Adrenal gland (tissue), 12 donors: ENCODE measurements around the gene MAPK10. TPM values are rescaled to one million over a fixed set of nuclear protein-coding genes. Genes with fewer than 3 reads are reported as not detected.

ENCODE experiments used
- DNase-seq, 7 donors: peaks; one replicate each; pipeline ENCODE4 v3.0.0-alpha.2; 2019 to 2020
- H3K27ac ChIP-seq, 5 donors: fragments of 200-600 bp; sonication (generic) in 4 of 5; 1 replicate in 3 of 5; 2 replicates in 2 of 5; pipeline versions ENCODE4 v1.5.1 to v1.8.0; 2016 to 2020; ENCODE audit warnings: mild to moderate bottlenecking in 1 of 5
- H3K27me3 ChIP-seq: fragments of 200-600 bp; 2 replicates; pipeline ENCODE4 v1.8.0; 2021
- H3K36me3 ChIP-seq, 2 donors: fragments of 200-600 bp; replicated peaks in 1 of 2; 1 replicate in 1 of 2; 2 replicates in 1 of 2; pipeline versions ENCODE4 v1.5.1 to v1.8.0; 2018 to 2022
- H3K4me1 ChIP-seq, 2 donors: fragments of 200-600 bp; replicated peaks in 1 of 2; 1 replicate in 1 of 2; 2 replicates in 1 of 2; pipeline versions ENCODE4 v1.5.1 to v1.8.0; 2018 to 2021
- H3K4me3 ChIP-seq, 4 donors: fragments of 200-600 bp; sonication (generic) in 3 of 4; one replicate each; pipeline ENCODE4 v1.5.1; 2016 to 2018
- H3K9me3 ChIP-seq, 3 donors: fragments of 200-600 bp; sonication (generic) in 1 of 3; replicated peaks in 1 of 3; 1 replicate in 2 of 3; 2 replicates in 1 of 3; pipeline versions ENCODE4 v1.5.1 to v1.8.0; 2016 to 2021
- POLR2A ChIP-seq, 2 donors: fragments of 450-650 bp; IDR thresholded peaks; one replicate each; pipeline ENCODE4 v1.6.1; 2017; ENCODE audit warnings: antibody characterized with exemption in 2 of 2, mild to moderate bottlenecking in 2 of 2, moderate library complexity in 1 of 2
- WGBS, 4 donors: extraction: QIAGEN DNeasy Blood & Tissue Kit in 2 of 4; methylation state at CpG; one replicate each; pipeline versions ENCODE4 v1.1.5 to v1.1.7; 2013 to 2017; 5-methylcytosine and 5-hydroxymethylcytosine counted together
- intact Hi-C, 2 donors: fragments of 100-400 bp; cut with DNase I; formaldehyde crosslinking; loops; one replicate each; pipeline versions ENCODE4 v1.14.1 to v1.15.0; 2022 to 2023
- polyA plus RNA-seq, 3 donors: library from polyadenylated mRNA; stranded (reverse); fragments of 200-250 nt in 2 of 3; fragments of 350-450 nt in 1 of 3; fragmentation: Illumina TruSeq in 1 of 3; extraction: RNeasy Lipid Tissue Mini Kit (QIAGEN cat#74804) in 1 of 3; gene quantifications; one replicate each; pipeline ENCODE4 v1.2.3, GENCODE V29; 2013 to 2014
- total RNA-seq, 9 donors: library from RNA; depleted of rRNA in 4 of 9; stranded (reverse); fragments of >200 nt in 4 of 9; fragments of 120-200 nt in 1 of 9; fragmentation: NEBNext Ultra II Directional in 1 of 9; extraction: Animal tissue kit (Norgen Biotek cat#: 25700) in 1 of 9; gene quantifications; one replicate each; pipeline versions ENCODE4 v1.1.0 to v1.2.4, GENCODE V29; 2013 to 2023
- TF ChIP-seq, protein P1 (sequence below), 6 experiments: fragments of 450-650 bp in 4 of 6; fragments of 200-600 bp in 2 of 6; sonication (generic) in 1 of 6; IDR thresholded peaks; 1 replicate in 5 of 6; 2 replicates in 1 of 6; pipeline versions ENCODE4 v1.5.1 to v1.8.0; 2016 to 2021; ENCODE audit warnings: antibody characterized with exemption in 6 of 6, mild to moderate bottlenecking in 2 of 6, moderate library complexity in 1 of 6
- donor health status: healthy with polysubstance abuse.
- donor health status: Bipolar disorder and iron deficiency.
- donor health status: DM: yes; HTN: yes; CAD: no.
- donor health status: DM: no; HTN: no; CAD: no.
- donor health status: DM: no; HTN: no; CAD: no.
- donor health status: DM: yes; HTN: yes; CAD: no.

Gene MAPK10
- total and polyA plus RNA-seq, 12 donors = 11.6 to 160 (median 42.1) TPM

GRCh38 chr4:85995361-85995760 lies 364.5 kb downstream of the MAPK10 start:
- Histone ChIP-seq H3K4me1 (no peaks in the 10 kb centered on the region), H3K4me3 (no peak overlapping the region), H3K27me3 (no peaks in the 10 kb centered on the region), H3K27ac (no peak overlapping the region), H3K9me3 (no peaks in the 10 kb centered on the region), H3K36me3 (no peaks in the 10 kb centered on the region)
- DNase-seq = no peak
- no peak for TF ChIP-seq POLR2A (IDR thresholded peaks at IDR 0.05)
- TF ChIP-seq, protein P1, sequence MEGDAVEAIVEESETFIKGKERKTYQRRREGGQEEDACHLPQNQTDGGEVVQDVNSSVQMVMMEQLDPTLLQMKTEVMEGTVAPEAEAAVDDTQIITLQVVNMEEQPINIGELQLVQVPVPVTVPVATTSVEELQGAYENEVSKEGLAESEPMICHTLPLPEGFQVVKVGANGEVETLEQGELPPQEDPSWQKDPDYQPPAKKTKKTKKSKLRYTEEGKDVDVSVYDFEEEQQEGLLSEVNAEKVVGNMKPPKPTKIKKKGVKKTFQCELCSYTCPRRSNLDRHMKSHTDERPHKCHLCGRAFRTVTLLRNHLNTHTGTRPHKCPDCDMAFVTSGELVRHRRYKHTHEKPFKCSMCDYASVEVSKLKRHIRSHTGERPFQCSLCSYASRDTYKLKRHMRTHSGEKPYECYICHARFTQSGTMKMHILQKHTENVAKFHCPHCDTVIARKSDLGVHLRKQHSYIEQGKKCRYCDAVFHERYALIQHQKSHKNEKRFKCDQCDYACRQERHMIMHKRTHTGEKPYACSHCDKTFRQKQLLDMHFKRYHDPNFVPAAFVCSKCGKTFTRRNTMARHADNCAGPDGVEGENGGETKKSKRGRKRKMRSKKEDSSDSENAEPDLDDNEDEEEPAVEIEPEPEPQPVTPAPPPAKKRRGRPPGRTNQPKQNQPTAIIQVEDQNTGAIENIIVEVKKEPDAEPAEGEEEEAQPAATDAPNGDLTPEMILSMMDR (IDR thresholded peaks at IDR 0.05) = no peak
- intact Hi-C loops = no loop called here
- 85 to 92% (median 85%) methylated on average over 6 of the region's 6 CpGs for WGBS, 4 donors

DNA sequence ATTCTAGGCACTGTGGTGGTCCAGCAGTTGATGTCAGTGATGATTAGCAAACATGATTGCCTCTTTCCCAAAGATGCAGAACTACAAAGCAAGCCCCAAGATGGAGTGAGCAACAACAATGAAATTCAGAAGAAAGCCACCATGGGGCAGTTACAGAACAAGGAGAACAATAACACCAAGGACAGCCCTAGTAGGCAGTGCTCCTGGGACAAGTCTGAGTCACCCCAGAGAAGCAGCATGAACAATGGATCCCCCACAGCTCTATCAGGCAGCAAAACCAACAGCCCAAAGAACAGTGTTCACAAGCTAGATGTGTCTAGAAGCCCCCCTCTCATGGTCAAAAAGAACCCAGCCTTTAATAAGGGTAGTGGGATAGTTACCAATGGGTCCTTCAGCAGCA lies 365.3 kb downstream of the MAPK10 start:
- intact Hi-C loops = no loop called here
- H3K36me3 ChIP-seq = no peaks in the 10 kb centered on the region
- no peak overlapping the region for H3K27ac ChIP-seq
- no peaks in the 10 kb centered on the region for H3K4me1 ChIP-seq
- no peak overlapping the region for H3K4me3 ChIP-seq
- no peak for DNase-seq
- no peaks in the 10 kb centered on the region for H3K9me3 ChIP-seq
- no peaks in the 10 kb centered on the region for H3K27me3 ChIP-seq
- TF ChIP-seq POLR2A (IDR thresholded peaks at IDR 0.05) = no peak
- TF ChIP-seq, protein P1 (IDR thresholded peaks at IDR 0.05) = no peak

DNA sequence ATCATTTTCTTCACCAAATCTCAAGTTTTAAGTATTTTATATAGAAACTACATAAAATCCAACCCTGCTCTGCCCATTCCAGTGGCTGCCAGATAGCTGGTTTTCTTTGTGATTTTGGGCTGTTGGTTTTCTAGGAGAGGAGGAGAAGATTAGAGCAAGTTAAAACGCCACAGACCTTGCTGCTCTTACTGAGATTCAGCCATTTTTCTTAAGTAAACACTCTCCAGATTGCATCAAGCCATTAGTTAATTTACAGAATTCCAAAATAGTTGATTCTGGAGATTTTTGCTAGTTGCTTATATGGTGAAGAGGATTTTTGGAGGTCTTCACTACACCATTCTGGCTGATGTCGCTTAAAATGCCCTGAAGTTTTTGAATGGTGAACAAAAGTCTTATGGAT lies 366.2 kb downstream of the MAPK10 start:
- no peak overlapping the region for H3K27ac ChIP-seq
- no peak for TF ChIP-seq POLR2A (IDR thresholded peaks at IDR 0.05)
- TF ChIP-seq, protein P1 (IDR thresholded peaks at IDR 0.05) = no peak
- no peaks in the 10 kb centered on the region for H3K27me3 ChIP-seq
- H3K36me3 ChIP-seq = no peaks in the 10 kb centered on the region
- intact Hi-C loops = no loop called here
- no peak overlapping the region for H3K4me3 ChIP-seq
- DNase-seq = no peak
- no peaks in the 10 kb centered on the region for H3K9me3 ChIP-seq
- no peaks in the 10 kb centered on the region for H3K4me1 ChIP-seq
- WGBS, 4 donors = 90 to 95% (median 92%) methylated on average over 2 of the region's 2 CpGs

DNA sequence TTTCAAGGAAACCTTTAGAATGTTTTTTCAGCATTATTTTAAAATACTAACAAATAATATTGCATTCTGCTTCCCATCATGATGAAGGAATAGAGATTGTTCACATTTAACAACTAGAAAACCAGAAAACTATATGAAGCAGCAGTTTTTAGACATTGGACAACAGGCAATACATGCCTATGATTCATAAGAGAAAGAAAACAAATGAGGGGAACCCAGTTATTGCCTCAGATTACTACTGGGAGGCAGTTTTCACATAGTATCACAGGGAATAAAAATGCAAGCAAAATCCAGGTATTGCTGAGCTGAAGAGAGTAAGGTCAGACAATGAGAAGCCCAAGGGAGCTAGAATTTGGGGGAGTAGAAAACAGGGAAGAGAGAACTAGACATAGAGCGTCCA lies 373.6 kb downstream of the MAPK10 start:
- Histone ChIP-seq H3K36me3 (no peaks in the 10 kb centered on the region), H3K27ac (no peak overlapping the region), H3K9me3 (no peaks in the 10 kb centered on the region), H3K4me1 (no peaks in the 10 kb centered on the region), H3K4me3 (no peak overlapping the region), H3K27me3 (no peaks in the 10 kb centered on the region)
- 88 to 100% (median 93%) methylated on average over 1 of the region's 1 CpG for WGBS, 4 donors
- TF ChIP-seq, protein P1 (IDR thresholded peaks at IDR 0.05) = no peak
- TF ChIP-seq POLR2A (IDR thresholded peaks at IDR 0.05) = no peak
- DNase-seq = no peak
- intact Hi-C loops = no loop called here
